B cell (primary cell): ENCODE measurements around the gene PDS5A. TPM values are rescaled to one million over a fixed set of nuclear protein-coding genes. Genes with fewer than 3 reads are reported as not detected.

Experiments
- ATAC-seq: fragments of 200-7000 bp; cut with Tn5 transposase; one replicate; pipeline ENCODE4 v1.10.0; 2021; ENCODE audit warnings: low read depth, mild to moderate bottlenecking, moderate number of reproducible peaks, moderate library complexity
- CTCF ChIA-PET: fragments of 350-600 bp; sonication (Branson Sonifier 250); formaldehyde crosslinking; loops from one replicate; lab custom pipeline; 2021; ENCODE audit warnings: antibody characterized with exemption, inconsistent platforms; lab: Charles Lee
- POLR2A ChIA-PET: fragments of 350-600 bp; sonication (Branson Sonifier 250); formaldehyde crosslinking; loops from one replicate; lab custom pipeline; 2021; ENCODE audit warnings: antibody characterized with exemption; lab: Charles Lee
- DNase-seq: peaks from one replicate; pipeline ENCODE4 v3.0.0; 2013
- H2AFZ ChIP-seq: 2 replicates; pipeline ENCODE4 v1.6.1; 2012; ENCODE audit warnings: mild to moderate bottlenecking, low read depth, low read length; ENCODE audit not compliant: insufficient read depth, poor library complexity, severe bottlenecking
- H3K27ac ChIP-seq, 2 donors: 1 replicate in 1 of 2; 2 replicates in 1 of 2; pipeline ENCODE4 v1.5.1; 2012 to 2013; ENCODE audit warnings: low read length in 2 of 2, mild to moderate bottlenecking in 2 of 2, moderate library complexity in 1 of 2
- H3K27me3 ChIP-seq, 4 experiments: fragments of 200-600 bp in 1 of 4; sonication (generic) in 1 of 4; replicated peaks in 1 of 4; 1 replicate in 2 of 4; 2 replicates in 2 of 4; pipeline versions ENCODE4 v1.6.1 to v1.7.0; 2013 to 2016; ENCODE audit warnings: low read length in 3 of 4, mild to moderate bottlenecking in 2 of 4, mixed read lengths in 1 of 4, moderate library complexity in 1 of 4; ENCODE audit not compliant: insufficient read depth in 4 of 4, control insufficient read depth in 3 of 4; ENCODE audit errors: control extremely low read depth in 1 of 4
- H3K36me3 ChIP-seq, 2 experiments: replicated peaks in 1 of 2; 1 replicate in 1 of 2; 2 replicates in 1 of 2; pipeline versions ENCODE4 v1.6.1 to v1.7.1; 2013; ENCODE audit warnings: low read length in 1 of 2; ENCODE audit not compliant: insufficient read depth in 2 of 2, control insufficient read depth in 1 of 2; ENCODE audit errors: control extremely low read depth in 1 of 2, extremely low read depth in 1 of 2
- H3K4me1 ChIP-seq, 2 donors: fragments of 200-600 bp in 1 of 2; sonication (generic) in 1 of 2; 1 replicate in 1 of 2; 2 replicates in 1 of 2; pipeline versions ENCODE4 v1.5.1 to v1.6.1; 2013 to 2017; ENCODE audit warnings: low read length in 2 of 2; ENCODE audit not compliant: control insufficient read depth in 2 of 2, insufficient read depth in 2 of 2
- H3K4me2 ChIP-seq: replicated peaks from 2 replicates; pipeline ENCODE3; 2012; ENCODE audit warnings: mild to moderate bottlenecking, low read depth, low read length; ENCODE audit not compliant: poor library complexity, severe bottlenecking
- H3K4me3 ChIP-seq, 5 experiments: fragments of 200-600 bp in 1 of 5; sonication (generic) in 1 of 5; 1 replicate in 3 of 5; 2 replicates in 2 of 5; pipeline versions ENCODE4 v1.5.1 to v1.7.0; 2011 to 2016; ENCODE audit warnings: low read length in 4 of 5, mild to moderate bottlenecking in 4 of 5, low read depth in 2 of 5, control low read depth in 1 of 5, moderate library complexity in 1 of 5; ENCODE audit not compliant: insufficient read depth in 1 of 5; ENCODE audit errors: control extremely low read depth in 1 of 5, extremely low read depth in 1 of 5
- H3K79me2 ChIP-seq: fragments of 200-600 bp; sonication (generic); one replicate; pipeline ENCODE4 v1.6.0; 2016; ENCODE audit warnings: low read length; ENCODE audit not compliant: control insufficient read depth, insufficient read depth
- H3K9ac ChIP-seq: fragments of 200-600 bp; sonication (generic); 2 replicates; pipeline ENCODE4 v1.6.1; 2017; ENCODE audit warnings: mild to moderate bottlenecking, low read length, moderate library complexity
- H3K9me3 ChIP-seq, 3 donors: one replicate each; pipeline versions ENCODE4 v1.6.1 to v1.7.1; 2013; ENCODE audit warnings: low read length in 2 of 3; ENCODE audit not compliant: control insufficient read depth in 2 of 3, insufficient read depth in 1 of 3; ENCODE audit errors: control extremely low read depth in 1 of 3
- H4K20me1 ChIP-seq: 2 replicates; pipeline ENCODE4 v1.6.0; 2012; ENCODE audit warnings: mild to moderate bottlenecking, low read length; ENCODE audit not compliant: insufficient read depth, control insufficient read depth, poor library complexity, severe bottlenecking
- H3K27ac Mint-ChIP-seq: one replicate; pipeline ENCODE4 v1.8.0; 2021; ENCODE audit warnings: mixed read lengths
- H3K27me3 Mint-ChIP-seq: one replicate; pipeline ENCODE4 v1.8.0; 2021; ENCODE audit warnings: mixed read lengths
- H3K4me1 Mint-ChIP-seq: one replicate; pipeline ENCODE4 v1.8.0; 2021; ENCODE audit warnings: mixed read lengths
- H3K4me3 Mint-ChIP-seq: one replicate; pipeline ENCODE4 v1.8.0; 2021; ENCODE audit warnings: mixed read lengths
- H3K9me3 Mint-ChIP-seq: one replicate; pipeline ENCODE4 v1.8.0; 2022; ENCODE audit warnings: mixed read lengths; ENCODE audit not compliant: insufficient read depth
- EZH2 ChIP-seq: IDR thresholded peaks from 2 replicates; pipeline ENCODE4 v1.6.1; 2012; ENCODE audit warnings: borderline replicate concordance, low read depth, mild to moderate bottlenecking, moderate library complexity, low read length; ENCODE audit not compliant: insufficient read depth, poor library complexity, severe bottlenecking
- WGBS: methylation state at CpG from one replicate; pipeline ENCODE4 v1.1.5; 2013; ENCODE audit warnings: missing lambda C conversion rate; ENCODE audit not compliant: insufficient coverage; 5-methylcytosine and 5-hydroxymethylcytosine counted together
- intact Hi-C: fragments of 100-400 bp; cut with micrococcal nuclease; formaldehyde crosslinking; loops from one replicate; pipeline ENCODE4 v1.10.0; 2022
- polyA plus RNA-seq: library from polyadenylated mRNA; depleted of rRNA; stranded (reverse); fragments of >200 nt; gene quantifications from 2 replicates; pipeline ENCODE4 v1.2.3, GENCODE V29; 2012
- total RNA-seq, 2 donors: library from RNA; stranded (reverse); fragments of 120-200 nt in 1 of 2; gene quantifications; 1 replicate in 1 of 2; 2 replicates in 1 of 2; pipeline versions ENCODE4 v1.2.3 to v1.2.4, GENCODE V29; 2013 to 2022
- TF ChIP-seq, protein P1 (sequence below): fragments of 200-600 bp; IDR thresholded peaks from one replicate; pipeline ENCODE4 v1.8.0; 2022; ENCODE audit warnings: antibody characterized with exemption, mild to moderate bottlenecking

Gene PDS5A
- total and polyA plus RNA-seq, 2 donors (not counting 1 experiment from before 2014, with no cell fraction given) = 19.4 to 111 TPM

DNA sequence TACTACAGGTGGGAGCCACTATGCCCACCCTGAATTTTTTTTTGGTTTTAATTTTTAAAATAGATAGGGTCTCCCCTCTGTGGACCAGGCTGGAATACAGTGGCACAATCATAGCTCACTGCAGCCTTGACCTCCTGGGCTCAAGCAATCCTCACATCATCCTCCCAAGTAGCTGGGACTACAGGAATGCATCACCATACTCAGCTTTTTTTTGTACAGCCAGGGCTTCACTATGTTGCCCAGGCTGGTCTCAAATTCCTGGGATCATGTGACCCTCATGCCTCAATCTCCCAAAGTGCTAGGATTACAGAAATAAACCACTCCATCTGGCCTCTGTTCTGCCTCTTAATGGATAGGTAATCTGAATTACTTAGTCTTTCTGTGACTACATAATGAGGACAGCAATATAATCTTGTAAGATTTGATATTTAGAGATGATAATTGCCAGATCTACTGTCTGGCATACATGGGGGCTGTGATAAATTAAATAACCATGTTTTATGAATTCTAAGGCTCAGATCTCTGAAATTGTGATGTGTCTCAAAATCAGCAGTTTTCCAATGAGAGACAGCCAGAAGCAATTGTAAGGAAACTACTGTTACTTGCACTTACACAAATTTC is 26.7 kb downstream of the PDS5A start:
- Histone ChIP-seq H2AFZ (no peak overlapping the region), H3K9me3 (peaks cover 0 to 2% (median 0%) of the 10 kb centered on the region in 3 donors), H3K9ac (no peak overlapping the region), H3K4me2 (no peak overlapping the region), H3K27me3 (no peaks in the 10 kb centered on the region), H3K36me3 (peaks cover 1 to 2% of the 10 kb centered on the region in 2 experiments), H3K79me2 (peaks cover 99% of the 10 kb centered on the region), H3K27ac (peak overlapping the region in 1 of 2 donors; percentile 59), H4K20me1 (peaks cover 13% of the 10 kb centered on the region), H3K4me1 (peaks cover 17 to 19% of the 10 kb centered on the region in 2 donors), H3K4me3 (no peak overlapping the region)
- ChIA-PET CTCF (no interaction called here), POLR2A (no interaction called here)
- TF ChIP-seq, protein P1, sequence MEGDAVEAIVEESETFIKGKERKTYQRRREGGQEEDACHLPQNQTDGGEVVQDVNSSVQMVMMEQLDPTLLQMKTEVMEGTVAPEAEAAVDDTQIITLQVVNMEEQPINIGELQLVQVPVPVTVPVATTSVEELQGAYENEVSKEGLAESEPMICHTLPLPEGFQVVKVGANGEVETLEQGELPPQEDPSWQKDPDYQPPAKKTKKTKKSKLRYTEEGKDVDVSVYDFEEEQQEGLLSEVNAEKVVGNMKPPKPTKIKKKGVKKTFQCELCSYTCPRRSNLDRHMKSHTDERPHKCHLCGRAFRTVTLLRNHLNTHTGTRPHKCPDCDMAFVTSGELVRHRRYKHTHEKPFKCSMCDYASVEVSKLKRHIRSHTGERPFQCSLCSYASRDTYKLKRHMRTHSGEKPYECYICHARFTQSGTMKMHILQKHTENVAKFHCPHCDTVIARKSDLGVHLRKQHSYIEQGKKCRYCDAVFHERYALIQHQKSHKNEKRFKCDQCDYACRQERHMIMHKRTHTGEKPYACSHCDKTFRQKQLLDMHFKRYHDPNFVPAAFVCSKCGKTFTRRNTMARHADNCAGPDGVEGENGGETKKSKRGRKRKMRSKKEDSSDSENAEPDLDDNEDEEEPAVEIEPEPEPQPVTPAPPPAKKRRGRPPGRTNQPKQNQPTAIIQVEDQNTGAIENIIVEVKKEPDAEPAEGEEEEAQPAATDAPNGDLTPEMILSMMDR = no peak
- peak overlapping the region; percentile 56 for H3K27ac Mint-ChIP-seq
- H3K27me3 Mint-ChIP-seq = no peaks in the 10 kb centered on the region
- intact Hi-C loops = no loop called here
- H3K4me1 Mint-ChIP-seq = peaks cover 40% of the 10 kb centered on the region
- H3K9me3 Mint-ChIP-seq = no peaks in the 10 kb centered on the region
- no peak overlapping the region for H3K4me3 Mint-ChIP-seq
- ATAC-seq (no peak), DNase-seq (no peak)

GRCh38 chr4:39947963-39948362 is 29.7 kb downstream of the PDS5A start:
- ChIA-PET POLR2A (interaction anchor here (0.6 to 0.7 kb wide), 4 partner anchors 27 to 83 kb away, joined by 4 to 9 read pairs (median 5); partner anchors contain the start of gene PDS5A), CTCF (interaction anchor here (1.1 kb wide), 1 partner anchor 14 kb away, joined by 3 read pairs; no protein-coding TSS in a partner anchor)
- Histone ChIP-seq H3K36me3 (no peaks in the 10 kb centered on the region), H3K4me2 (peak overlapping the region; percentile 11), H3K9me3 (peaks cover 0 to 2% (median 0%) of the 10 kb centered on the region in 3 donors), H3K27me3 (no peaks in the 10 kb centered on the region), H3K79me2 (peaks cover 99% of the 10 kb centered on the region), H4K20me1 (no peaks in the 10 kb centered on the region), H3K4me3 (no peak overlapping the region), H3K4me1 (peaks cover 30 to 43% of the 10 kb centered on the region in 2 donors), H2AFZ (no peak overlapping the region), H3K9ac (no peak overlapping the region), H3K27ac (peak overlapping the region in 1 of 2 donors; percentile 97)
- peak overlapping the region; percentile 90 for H3K27ac Mint-ChIP-seq
- no CpG with 5 or more reads among the region's 2 CpGs for WGBS
- H3K4me1 Mint-ChIP-seq = peaks cover 54% of the 10 kb centered on the region
- no peak for ATAC-seq
- intact Hi-C loops = loop anchor here (2.0 kb wide), 1 partner anchor 15 kb away; no protein-coding TSS in a partner anchor
- DNase-seq = no peak
- no peaks in the 10 kb centered on the region for H3K9me3 Mint-ChIP-seq
- no peak for TF ChIP-seq EZH2
- TF ChIP-seq, protein P1 = no peak
- H3K27me3 Mint-ChIP-seq = no peaks in the 10 kb centered on the region
- no peak overlapping the region for H3K4me3 Mint-ChIP-seq
